Retinal pigment epithelial cell (primary cell): ENCODE measurements around the gene TMEM185B.

ENCODE experiments used
- DNase-seq: peaks from one replicate; pipeline ENCODE4 v3.0.0-alpha.2; 2010; ENCODE audit warnings: low read depth
- H3K4me3 ChIP-seq: 2 replicates; pipeline ENCODE4 v1.5.1; 2011; ENCODE audit warnings: mild to moderate bottlenecking, low read length, control low read depth, moderate library complexity
- CTCF ChIP-seq: conservative IDR thresholded peaks from 2 replicates; pipeline ENCODE4 v1.5.1; 2011; ENCODE audit warnings: low read depth, low read length, control low read depth, inconsistent platforms

Gene TMEM185B

GRCh38 chr2:120251880-120252224 is 28.7 kb upstream of the TMEM185B start:
- peak overlapping the region; percentile 85 for H3K4me3 ChIP-seq
- no peak for TF ChIP-seq CTCF
- DNase-seq: no peak

- DNase-seq: no peak
- no peak overlapping the region for H3K4me3 ChIP-seq
- no peak for TF ChIP-seq CTCF
Observed at GRCh38 chr2:120251078-120251477, 27.9 kb upstream of the TMEM185B start.

GRCh38 chr2:120250640-120251039 is 27.4 kb upstream of the TMEM185B start:
- no peak for DNase-seq
- no peak overlapping the region for H3K4me3 ChIP-seq
- TF ChIP-seq CTCF: no peak

GRCh38 chr2:120247851-120248250 is 24.7 kb upstream of the TMEM185B start:
- H3K4me3 ChIP-seq: no peak overlapping the region
- TF ChIP-seq CTCF: no peak
- DNase-seq: no peak

- H3K4me3 ChIP-seq: no peak overlapping the region
- TF ChIP-seq CTCF: no peak
- no peak for DNase-seq
Observed at GRCh38 chr2:120246546-120247300, 23.5 kb upstream of the TMEM185B start.

GRCh38 chr2:120245520-120246332 is 22.5 kb upstream of the TMEM185B start:
- no peak overlapping the region for H3K4me3 ChIP-seq
- no peak for TF ChIP-seq CTCF
- no peak for DNase-seq
